HUDEP-2 (cell line): ENCODE measurements around the gene LDB2.

Experiments used
- DNase-seq, 76 experiments: peaks; one replicate each; lab custom pipeline; 2025; ENCODE audit not compliant: unreplicated experiment in 76 of 76; lab: John Stamatoyannopoulos, UW

Gene LDB2

GRCh38 chr4:16887887-16888286, 10.6 kb downstream of the LDB2 start:
- DNase-seq: no peak

- no peak for DNase-seq
Observed at GRCh38 chr4:16884673-16885460, 13.6 kb downstream of the LDB2 start.

- no peak for DNase-seq
Observed at GRCh38 chr4:16883806-16884205, 14.6 kb downstream of the LDB2 start.

GRCh38 chr4:16881151-16881884, 17.1 kb downstream of the LDB2 start:
- no peak for DNase-seq

GRCh38 chr4:16875487-16875886, 23.0 kb downstream of the LDB2 start:
- DNase-seq: no peak

- DNase-seq: no peak
Observed at GRCh38 chr4:16869594-16870245, 28.7 kb downstream of the LDB2 start.

GRCh38 chr4:16868674-16869073, 29.8 kb downstream of the LDB2 start:
- DNase-seq: no peak

GRCh38 chr4:16867827-16868226, 30.6 kb downstream of the LDB2 start:
- no peak for DNase-seq

GRCh38 chr4:16866974-16867373, 31.5 kb downstream of the LDB2 start:
- DNase-seq: no peak

GRCh38 chr4:16865897-16866283, 32.6 kb downstream of the LDB2 start:
- no peak for DNase-seq

GRCh38 chr4:16865209-16865896, 33.1 kb downstream of the LDB2 start:
- no peak for DNase-seq

GRCh38 chr4:16864199-16864598, 34.2 kb downstream of the LDB2 start:
- DNase-seq: no peak

- DNase-seq: no peak
Observed at GRCh38 chr4:16862697-16863096, 35.7 kb downstream of the LDB2 start.

- no peak for DNase-seq
Observed at GRCh38 chr4:16860516-16860915, 37.9 kb downstream of the LDB2 start.

- no peak for DNase-seq
Observed at GRCh38 chr4:16859031-16859430, 39.4 kb downstream of the LDB2 start.

- no peak for DNase-seq
Observed at GRCh38 chr4:16858275-16858752, 40.1 kb downstream of the LDB2 start.

GRCh38 chr4:16857425-16857824, 41.0 kb downstream of the LDB2 start:
- DNase-seq: no peak

- DNase-seq: no peak
Observed at GRCh38 chr4:16853640-16854039, 44.8 kb downstream of the LDB2 start.

- no peak for DNase-seq
Observed at GRCh38 chr4:16852644-16853043, 45.8 kb downstream of the LDB2 start.

- DNase-seq: no peak
Observed at GRCh38 chr4:16852228-16852627, 46.2 kb downstream of the LDB2 start.

- DNase-seq: no peak
Observed at GRCh38 chr4:16846540-16847117, 51.8 kb downstream of the LDB2 start.
